ENCODE data around the gene TNFRSF19. TPM values are rescaled to one million over a fixed set of nuclear protein-coding genes. Genes with fewer than 3 reads are reported as not detected.

TNFRSF19 gene
- total and polyA plus RNA-seq, 2 of the 13 experiments (the other 11 are each of a cell fraction or from before 2014, with no cell fraction given): 75.3 to 77.7 TPM

GRCh38 chr13:23696610-23697009, 126.4 kb downstream of the TNFRSF19 start:
- no peaks in the 10 kb centered on the region for H4K20me1 ChIP-seq (ENCODE audit: insufficient read depth, low read length)
- no peaks in the 10 kb centered on the region for H3K36me3 ChIP-seq (replicated peaks in 1 of 2; ENCODE audit: control insufficient read depth in 1 of 2, insufficient read depth in 2 of 2, low read length in 2 of 2)
- CTCF ChIA-PET (ENCODE audit: low intra/inter-chr PET ratio, low total read pairs): no interaction called here
- no peak overlapping the region for H2AFZ ChIP-seq (ENCODE audit: low read length)
- DNase-seq (ENCODE audit: low spot score): no peak
- intact Hi-C loops (cut with micrococcal nuclease; ENCODE audit: unreplicated experiment) (no loop called here), in situ Hi-C loops (cut with HindIII; ENCODE audit: extremely low pct_ligation_motif_present, low pct_unique_long_range_greater_than_20kb) (no loop called here)
- no TSS peak for BruUV-seq (replicated peaks)
- POLR2A ChIA-PET: no interaction called here
- no peak overlapping the region for H3K9ac ChIP-seq (ENCODE audit: insufficient read depth, low read depth, low read length)
- ATAC-seq: no peak
- no peaks in the 10 kb centered on the region for H3K4me1 ChIP-seq (ENCODE audit: insufficient read depth, low read length)
- TF ChIP-seq BCL6 (CRISPR knock-in tag; IDR thresholded peaks at IDR 0.05) (no peak), CCDC6 (CRISPR knock-in tag; IDR thresholded peaks at IDR 0.05) (no peak), AFF4 (CRISPR knock-in tag; IDR thresholded peaks at IDR 0.05) (no peak), HNRNPK (IDR thresholded peaks at IDR 0.05; ENCODE audit: low read depth, low read length, poor library complexity, severe bottlenecking) (no peak), ZNF34 (CRISPR knock-in tag; IDR thresholded peaks at IDR 0.05; ENCODE audit: borderline replicate concordance) (no peak), RXRB (CRISPR knock-in tag; IDR thresholded peaks at IDR 0.05; ENCODE audit: borderline replicate concordance) (no peak), SMAD1 (CRISPR knock-in tag; IDR thresholded peaks at IDR 0.05; ENCODE audit: borderline replicate concordance, low read depth) (no peak), TGIF2 (CRISPR knock-in tag; IDR thresholded peaks at IDR 0.05) (no peak), HNF4A (CRISPR knock-in tag; IDR thresholded peaks at IDR 0.05) (no peak)
- TF ChIP-seq, protein P1, sequence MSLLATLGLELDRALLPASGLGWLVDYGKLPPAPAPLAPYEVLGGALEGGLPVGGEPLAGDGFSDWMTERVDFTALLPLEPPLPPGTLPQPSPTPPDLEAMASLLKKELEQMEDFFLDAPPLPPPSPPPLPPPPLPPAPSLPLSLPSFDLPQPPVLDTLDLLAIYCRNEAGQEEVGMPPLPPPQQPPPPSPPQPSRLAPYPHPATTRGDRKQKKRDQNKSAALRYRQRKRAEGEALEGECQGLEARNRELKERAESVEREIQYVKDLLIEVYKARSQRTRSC (CRISPR knock-in tag; IDR thresholded peaks at IDR 0.05; ENCODE audit: low read depth): no peak
- TF ChIP-seq, protein P2, sequence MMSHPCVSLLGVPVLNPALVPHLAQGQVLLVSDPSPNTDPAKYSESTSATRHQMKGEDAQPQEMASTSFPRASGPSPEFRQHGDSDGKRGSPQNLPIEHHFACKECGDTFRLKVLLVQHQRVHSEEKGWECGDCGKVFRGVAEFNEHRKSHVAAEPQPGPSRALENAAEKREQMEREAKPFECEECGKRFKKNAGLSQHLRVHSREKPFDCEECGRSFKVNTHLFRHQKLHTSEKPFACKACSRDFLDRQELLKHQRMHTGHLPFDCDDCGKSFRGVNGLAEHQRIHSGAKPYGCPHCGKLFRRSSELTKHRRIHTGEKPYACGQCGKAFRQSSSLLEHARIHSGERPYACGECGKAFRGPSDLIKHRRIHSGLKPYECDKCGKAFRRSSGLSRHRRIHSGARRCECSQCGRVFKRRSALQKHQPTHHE (CRISPR knock-in tag; IDR thresholded peaks at IDR 0.05; ENCODE audit: borderline replicate concordance): no peak
- TF ChIP-seq, protein P3, sequence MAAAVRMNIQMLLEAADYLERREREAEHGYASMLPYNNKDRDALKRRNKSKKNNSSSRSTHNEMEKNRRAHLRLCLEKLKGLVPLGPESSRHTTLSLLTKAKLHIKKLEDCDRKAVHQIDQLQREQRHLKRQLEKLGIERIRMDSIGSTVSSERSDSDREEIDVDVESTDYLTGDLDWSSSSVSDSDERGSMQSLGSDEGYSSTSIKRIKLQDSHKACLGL (CRISPR knock-in tag; IDR thresholded peaks at IDR 0.05): no peak
- 0 out of 5 replicates have a peak, but pooled peaks cover 0 to 1% of the 10 kb centered on the region in 2 experiments for H3K27me3 ChIP-seq (ENCODE audit: control insufficient read depth in 1 of 2, insufficient read depth in 2 of 2, low read length in 2 of 2)
- H3K9me3 ChIP-seq (ENCODE audit: low read length): no peaks in the 10 kb centered on the region
- no peak for FAIRE-seq
- no peak overlapping the region for H3K27ac ChIP-seq (ENCODE audit: extremely low read length, insufficient read depth, low read length)
- H3K4me3 ChIP-seq (replicated peaks in 1 of 3; ENCODE audit: insufficient read depth in 1 of 3, low read depth in 2 of 3, low read length in 3 of 3): no peak overlapping the region
- H3K79me2 ChIP-seq (ENCODE audit: insufficient read depth, low read length): no peaks in the 10 kb centered on the region
- 38% methylated on average over 4 of the region's 5 CpGs for WGBS (ENCODE audit: low lambda C conversion rate)
- no peak overlapping the region for H3K4me2 ChIP-seq (ENCODE audit: low read depth, low read length)
